WTC11 (cell line): Measurements from ENCODE around the gene NFS1. TPM values are rescaled to one million over a fixed set of nuclear protein-coding genes. Genes with fewer than 3 reads are reported as not detected.

Experiments
- ATAC-seq: fragments of 200-7000 bp; cut with Tn5 transposase; 2 replicates; pipeline ENCODE4 v1.10.0; 2021; ENCODE audit warnings: mild to moderate bottlenecking, moderate library complexity
- CTCF ChIA-PET: fragments of 300-600 bp; sonication (Branson Sonifier 250); formaldehyde crosslinking; loops from one replicate; lab custom pipeline; 2021; ENCODE audit warnings: antibody characterized with exemption; lab: Charles Lee
- POLR2A ChIA-PET: fragments of 350-600 bp; sonication (Branson Sonifier 250); formaldehyde crosslinking; loops from one replicate; lab custom pipeline; 2021; ENCODE audit warnings: antibody characterized with exemption; lab: Charles Lee
- DNase-seq: peaks from one replicate; pipeline ENCODE4 v3.0.0; 2021; ENCODE audit warnings: low spot score
- H3K27ac Mint-ChIP-seq: 2 replicates; pipeline ENCODE4 v1.8.0; 2021; ENCODE audit warnings: mixed read lengths
- H3K27me3 Mint-ChIP-seq: 2 replicates; pipeline ENCODE4 v1.8.0; 2021; ENCODE audit warnings: low read depth, mild to moderate bottlenecking, moderate library complexity, mixed read lengths
- H3K36me3 Mint-ChIP-seq: 2 replicates; pipeline ENCODE4 v1.8.0; 2021; ENCODE audit warnings: mixed read lengths
- H3K4me1 Mint-ChIP-seq: 2 replicates; pipeline ENCODE4 v1.8.0; 2022; ENCODE audit warnings: mixed read lengths
- H3K4me3 Mint-ChIP-seq: 2 replicates; pipeline ENCODE4 v1.8.0; 2021; ENCODE audit warnings: mild to moderate bottlenecking, moderate library complexity, mixed read lengths
- H3K9me3 Mint-ChIP-seq: 2 replicates; pipeline ENCODE4 v1.8.0; 2021; ENCODE audit warnings: mixed read lengths
- AR ChIP-seq: fragments of 250-450 bp; sonication (Bioruptor Pico); IDR thresholded peaks from 2 replicates; pipeline ENCODE4 v1.9.0; 2021; ENCODE audit warnings: mild to moderate bottlenecking
- E2F1 ChIP-seq: sonication (generic); formaldehyde crosslinking; IDR thresholded peaks from 2 replicates; pipeline ENCODE4 v1.8.0; 2022; ENCODE audit warnings: mild to moderate bottlenecking, missing genetic modification reagents
- E2F5 ChIP-seq: sonication (generic); formaldehyde crosslinking; IDR thresholded peaks from 2 replicates; pipeline ENCODE4 v1.8.1; 2022; ENCODE audit warnings: mild to moderate bottlenecking, moderate library complexity, missing genetic modification reagents
- ESRRA ChIP-seq: sonication (generic); formaldehyde crosslinking; IDR thresholded peaks from 2 replicates; pipeline ENCODE4 v1.8.1; 2022; ENCODE audit warnings: mild to moderate bottlenecking, missing genetic modification reagents, borderline replicate concordance
- FOXP4 ChIP-seq: sonication (generic); formaldehyde crosslinking; IDR thresholded peaks from 2 replicates; pipeline ENCODE4 v1.8.0; 2022; ENCODE audit warnings: mild to moderate bottlenecking, missing genetic modification reagents
- HMGA2 ChIP-seq: fragments of 250-450 bp; sonication (Bioruptor Pico); IDR thresholded peaks from 2 replicates; pipeline ENCODE4 v1.4.0; 2021; ENCODE audit warnings: mild to moderate bottlenecking, moderate library complexity
- HMGXB4 ChIP-seq: sonication (generic); formaldehyde crosslinking; IDR thresholded peaks from 2 replicates; pipeline ENCODE4 v1.8.1; 2023; ENCODE audit warnings: mild to moderate bottlenecking, moderate library complexity, missing genetic modification reagents
- JAZF1 ChIP-seq: fragments of 250-450 bp; sonication (Bioruptor Pico); IDR thresholded peaks from 2 replicates; pipeline ENCODE4 v1.9.0; 2021; ENCODE audit warnings: moderate library complexity, mild to moderate bottlenecking, inconsistent platforms
- PREB ChIP-seq: sonication (generic); formaldehyde crosslinking; IDR thresholded peaks from 2 replicates; pipeline ENCODE4 v1.8.1; 2022; ENCODE audit warnings: mild to moderate bottlenecking, missing genetic modification reagents, moderate library complexity, borderline replicate concordance
- TEAD1 ChIP-seq: sonication (generic); formaldehyde crosslinking; IDR thresholded peaks from 2 replicates; pipeline ENCODE4 v1.8.0; 2022; ENCODE audit warnings: mild to moderate bottlenecking, missing genetic modification reagents
- USF2 ChIP-seq: sonication (generic); formaldehyde crosslinking; IDR thresholded peaks from 2 replicates; pipeline ENCODE4 v1.8.1; 2023; ENCODE audit warnings: mild to moderate bottlenecking, missing genetic modification reagents, moderate library complexity
- ZNF138 ChIP-seq: sonication (generic); formaldehyde crosslinking; conservative IDR thresholded peaks from 2 replicates; pipeline ENCODE4 v1.8.1; 2022; ENCODE audit warnings: mild to moderate bottlenecking, moderate library complexity, missing genetic modification reagents
- ZNF263 ChIP-seq: sonication (generic); formaldehyde crosslinking; IDR thresholded peaks from 2 replicates; pipeline ENCODE4 v1.8.1; 2022; ENCODE audit warnings: low read depth, mild to moderate bottlenecking, moderate library complexity, missing genetic modification reagents
- ZNF396 ChIP-seq: fragments of 250-450 bp; sonication (Bioruptor Pico); IDR thresholded peaks from 2 replicates; pipeline ENCODE4 v1.8.0; 2021; ENCODE audit warnings: mild to moderate bottlenecking, moderate library complexity, borderline replicate concordance
- ZNF416 ChIP-seq: fragments of 250-450 bp; sonication (Bioruptor Pico); IDR thresholded peaks from 2 replicates; pipeline ENCODE4 v1.9.0; 2021; ENCODE audit warnings: mild to moderate bottlenecking, inconsistent platforms
- ZNF425 ChIP-seq: fragments of 250-450 bp; sonication (Bioruptor Pico); conservative IDR thresholded peaks from 2 replicates; pipeline ENCODE4 v1.9.0; 2021; ENCODE audit warnings: mild to moderate bottlenecking
- ZSCAN18 ChIP-seq: fragments of 250-450 bp; sonication (Bioruptor Pico); IDR thresholded peaks from 2 replicates; pipeline ENCODE4 v2.1.2; 2022; ENCODE audit warnings: mild to moderate bottlenecking, moderate library complexity
- total RNA-seq: library from RNA; stranded (reverse); gene quantifications from 3 replicates; pipeline ENCODE4 v1.2.3, GENCODE V29; 2021

Gene NFS1
- total RNA-seq, 1 experiment from 2014 or later = 36.1 TPM

- no peak for TF ChIP-seq FOXP4 (CRISPR knock-in tag)
- TF ChIP-seq PREB = no peak
- TF ChIP-seq ZSCAN18 = no peak
- TF ChIP-seq HMGA2 (CRISPR knock-in tag) = no peak
These were observed 33.5 kb upstream of the NFS1 start (continued) for GRCh38 chr20:35732644-35732982.

GRCh38 chr20:35731862-35732643, 32.9 kb upstream of the NFS1 start:
- no peak for ATAC-seq
- ChIA-PET POLR2A (interaction anchor here (0.6 kb wide), 1 partner anchor 19 kb away, joined by 5 read pairs; no protein-coding TSS in a partner anchor), CTCF (no interaction called here)
- Mint-ChIP-seq H3K4me1 (peaks cover 5% of the 10 kb centered on the region), H3K27ac (no peak overlapping the region; the same call in 1 of the 2 replicates), H3K9me3 (no peaks in the 10 kb centered on the region), H3K4me3 (no peak overlapping the region), H3K36me3 (peaks cover 80% of the 10 kb centered on the region), H3K27me3 (no peaks in the 10 kb centered on the region)
- TF ChIP-seq HMGXB4 (CRISPR knock-in tag) = no peak
- TF ChIP-seq ZSCAN18 = no peak
- no peak for TF ChIP-seq USF2
- no peak for TF ChIP-seq ZNF263 (CRISPR knock-in tag)
- TF ChIP-seq ZNF396 = no peak
- no peak for TF ChIP-seq TEAD1 (CRISPR knock-in tag)
- no peak for TF ChIP-seq E2F1 (CRISPR knock-in tag)
- TF ChIP-seq ZNF416 (CRISPR knock-in tag) = no peak
- no peak for TF ChIP-seq E2F5 (CRISPR knock-in tag)
- TF ChIP-seq ZNF425 = no peak
- no peak for TF ChIP-seq ZNF138 (CRISPR knock-in tag)
- TF ChIP-seq JAZF1 (CRISPR knock-in tag) = no peak
- no peak for TF ChIP-seq AR
- no peak for TF ChIP-seq ESRRA (CRISPR knock-in tag)
- no peak for DNase-seq
